ENCODE measurements around the gene KIRREL3.

The KIRREL3 gene

DNA sequence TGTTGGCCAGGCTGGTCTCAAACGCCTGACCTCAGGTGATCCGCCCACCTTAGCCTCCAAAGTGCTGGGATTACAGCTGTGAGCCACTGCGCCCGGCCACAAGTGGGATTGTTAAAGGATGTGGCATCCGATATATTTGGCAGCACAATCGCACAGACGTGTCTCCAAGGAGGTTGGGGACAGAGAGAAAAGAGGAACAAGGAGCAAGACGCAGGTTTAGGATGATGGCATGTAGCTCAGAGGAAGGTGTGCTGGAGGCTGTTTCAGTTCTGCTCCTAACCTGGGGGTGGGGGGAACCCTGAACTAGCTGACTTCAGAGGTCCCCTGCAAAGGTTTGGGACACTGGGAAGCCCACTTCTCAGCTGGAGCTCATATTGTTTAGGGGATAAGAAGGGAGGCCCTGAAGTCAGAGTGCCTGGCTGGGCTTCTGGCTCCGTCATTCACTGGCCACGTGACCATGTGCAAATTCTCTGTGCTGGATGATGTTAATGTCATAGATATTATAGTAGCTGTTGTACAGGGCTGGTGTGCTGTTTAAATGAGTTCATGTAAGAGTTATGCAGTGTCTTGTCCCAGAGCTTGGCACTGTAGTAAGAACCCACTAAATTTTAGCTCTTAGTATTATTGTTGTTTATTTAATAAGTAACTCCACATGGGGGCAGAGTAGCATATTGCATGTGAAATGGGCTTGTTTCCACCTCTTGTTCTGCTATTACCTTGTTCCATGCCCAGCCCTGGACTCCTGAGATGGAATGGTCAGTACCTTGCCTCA, 515.4 kb downstream of the KIRREL3 start:
- DNase-seq (ENCODE audit: low spot score) = no peak

DNA sequence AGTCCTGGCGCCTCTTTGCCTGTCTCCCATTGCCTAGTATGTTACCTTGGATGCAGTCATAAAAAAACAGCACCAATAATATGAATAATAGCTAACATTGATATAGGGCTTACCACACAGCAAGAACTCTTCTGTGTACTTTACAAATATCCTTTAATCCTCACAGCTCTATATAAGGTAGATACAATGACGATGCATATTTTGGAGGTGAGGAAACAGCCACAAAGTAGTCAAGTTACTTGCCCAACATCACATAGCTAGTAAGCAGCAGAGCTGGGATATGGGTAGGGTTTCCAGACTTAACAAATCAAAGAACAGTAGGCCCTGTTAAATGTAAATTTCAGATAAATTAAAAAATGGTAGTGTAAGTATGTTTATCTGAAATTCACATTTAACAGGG, 516.3 kb downstream of the KIRREL3 start:
- no peak for DNase-seq (ENCODE audit: low spot score)

DNA sequence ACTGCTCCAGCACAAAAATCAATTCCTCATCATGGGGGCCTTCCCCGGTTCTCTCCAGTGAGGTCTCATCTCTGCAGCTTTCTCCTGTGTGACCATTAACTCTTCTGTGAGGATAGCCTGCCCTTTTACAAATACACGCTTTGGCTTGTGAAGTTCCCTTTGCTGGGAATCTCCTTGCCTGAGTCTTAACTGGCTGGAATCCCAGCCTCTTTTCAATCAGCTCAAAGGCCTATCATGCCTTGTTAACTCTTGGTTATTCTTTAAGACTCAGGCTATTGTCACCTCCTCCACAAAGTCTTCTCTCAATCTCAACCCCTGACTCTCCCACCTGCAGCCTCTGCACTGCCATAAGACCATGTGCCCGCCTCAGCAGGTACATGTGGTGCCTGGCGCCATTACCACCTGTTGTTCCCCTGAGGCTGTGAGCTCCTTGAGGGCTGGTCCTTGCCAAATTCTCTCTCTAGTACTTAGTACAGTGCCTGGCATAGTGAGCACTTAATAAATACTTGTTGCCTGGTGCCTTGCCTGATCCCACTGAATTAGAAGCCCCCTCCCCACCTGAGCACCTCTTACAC, 516.9 kb downstream of the KIRREL3 start:
- DNase-seq (ENCODE audit: low spot score) = no peak

DNA sequence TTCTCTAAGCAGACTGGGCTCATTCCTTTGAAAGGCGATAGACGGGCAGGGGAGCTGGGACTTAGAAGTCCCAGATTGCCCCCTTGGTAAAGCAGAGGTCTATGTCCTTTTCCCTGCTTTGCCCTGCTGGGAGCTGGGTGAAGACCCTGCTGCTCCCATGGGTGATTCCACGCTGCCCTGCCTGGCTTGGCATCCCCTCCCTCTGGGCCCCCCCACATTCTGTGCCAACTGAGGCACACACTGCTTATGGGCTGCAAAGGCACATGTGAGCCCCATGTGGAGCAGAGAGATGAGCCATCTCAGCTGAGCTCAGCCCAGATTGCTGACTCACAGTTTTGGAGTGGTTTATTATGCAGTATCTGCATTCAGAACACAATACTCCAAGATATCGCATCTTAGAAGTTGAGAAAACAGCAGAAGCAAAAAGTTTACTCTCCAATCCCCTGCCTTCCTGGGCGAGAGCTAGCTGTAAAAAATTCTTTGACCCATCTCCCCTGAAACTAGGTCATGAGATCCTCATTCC, 517.9 kb downstream of the KIRREL3 start:
- no peak for DNase-seq (ENCODE audit: low spot score)

DNA sequence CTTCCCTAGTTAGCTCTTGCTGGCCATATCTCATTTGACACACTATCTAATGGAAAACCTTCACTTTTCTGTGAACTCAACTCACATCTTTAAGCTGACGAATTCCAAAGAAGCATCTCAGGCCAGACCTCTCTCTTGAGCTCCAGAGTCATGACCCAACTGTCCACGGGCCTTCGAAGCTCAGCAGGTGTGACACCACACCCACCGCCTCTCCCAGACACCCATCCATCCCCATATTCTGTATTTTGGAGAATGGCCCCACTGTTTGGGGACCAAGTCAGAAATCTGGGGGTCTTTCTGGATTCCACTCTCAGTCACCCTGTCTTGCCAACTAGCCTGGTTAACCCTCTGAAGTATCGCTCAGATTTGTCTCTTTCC, 519.3 kb downstream of the KIRREL3 start:
- no peak for DNase-seq (ENCODE audit: low spot score)

DNA sequence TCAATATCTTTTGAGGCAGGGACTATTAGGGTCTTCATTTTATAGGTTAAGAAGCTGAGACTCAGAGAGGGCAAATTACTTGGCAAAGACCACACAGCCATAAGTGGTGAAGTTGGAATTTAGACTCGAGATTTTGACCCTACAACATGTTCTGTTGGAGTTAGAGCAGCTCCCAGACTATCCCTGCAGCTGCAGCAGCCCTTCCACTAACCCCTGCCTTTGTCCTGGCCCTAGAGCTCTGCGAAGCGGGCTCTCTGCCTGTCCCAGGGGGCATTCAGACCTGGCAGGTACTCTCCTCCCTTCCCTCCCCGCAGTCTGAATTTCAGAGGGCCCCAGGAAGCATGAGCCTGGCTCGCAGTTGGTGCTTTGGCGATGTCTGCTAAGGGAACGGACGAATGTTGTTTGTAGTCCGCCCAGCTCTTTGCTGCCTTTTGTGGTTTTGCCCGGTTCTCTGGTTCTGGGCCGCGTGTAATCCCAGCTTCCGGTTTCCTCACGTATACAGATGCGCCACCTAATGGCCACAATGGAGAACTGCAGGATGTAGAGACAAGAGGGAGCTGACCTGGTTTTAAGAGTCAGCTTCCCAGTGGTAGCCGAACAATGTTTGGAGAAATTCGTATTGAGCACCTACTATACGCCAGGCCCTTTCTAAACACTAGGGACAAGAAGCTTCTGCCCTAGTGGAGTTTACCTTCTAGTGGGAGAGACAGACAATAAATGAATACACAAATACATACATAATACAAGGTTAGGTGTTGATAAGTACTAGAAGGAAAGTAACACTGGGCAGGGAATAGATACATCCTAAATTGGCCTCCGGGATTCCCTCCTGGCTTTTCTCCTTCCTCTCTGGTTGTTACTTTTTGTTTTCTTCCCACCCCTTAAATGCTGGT, 519.9 kb downstream of the KIRREL3 start:
- peak; percentile 88 for DNase-seq (ENCODE audit: low spot score)

DNA sequence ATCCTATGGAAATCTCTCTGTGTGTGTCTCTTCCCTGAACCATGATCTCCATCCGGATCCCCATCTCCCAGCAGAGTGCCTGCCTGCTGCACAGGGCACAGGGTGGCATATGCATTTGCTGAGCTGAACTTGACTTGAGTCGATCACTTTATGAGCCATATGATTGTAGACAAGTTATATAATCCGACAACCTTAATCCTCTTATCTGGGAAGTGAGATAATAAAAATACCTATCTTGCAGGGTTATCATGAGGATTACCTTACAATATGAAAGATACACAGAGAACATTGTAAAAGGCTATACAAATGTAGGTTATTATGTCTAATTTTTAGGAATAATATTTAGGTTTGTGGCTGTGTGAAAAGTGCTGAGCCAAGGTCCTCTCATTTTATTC, 520.6 kb downstream of the KIRREL3 start:
- DNase-seq (ENCODE audit: low spot score) = no peak

DNA sequence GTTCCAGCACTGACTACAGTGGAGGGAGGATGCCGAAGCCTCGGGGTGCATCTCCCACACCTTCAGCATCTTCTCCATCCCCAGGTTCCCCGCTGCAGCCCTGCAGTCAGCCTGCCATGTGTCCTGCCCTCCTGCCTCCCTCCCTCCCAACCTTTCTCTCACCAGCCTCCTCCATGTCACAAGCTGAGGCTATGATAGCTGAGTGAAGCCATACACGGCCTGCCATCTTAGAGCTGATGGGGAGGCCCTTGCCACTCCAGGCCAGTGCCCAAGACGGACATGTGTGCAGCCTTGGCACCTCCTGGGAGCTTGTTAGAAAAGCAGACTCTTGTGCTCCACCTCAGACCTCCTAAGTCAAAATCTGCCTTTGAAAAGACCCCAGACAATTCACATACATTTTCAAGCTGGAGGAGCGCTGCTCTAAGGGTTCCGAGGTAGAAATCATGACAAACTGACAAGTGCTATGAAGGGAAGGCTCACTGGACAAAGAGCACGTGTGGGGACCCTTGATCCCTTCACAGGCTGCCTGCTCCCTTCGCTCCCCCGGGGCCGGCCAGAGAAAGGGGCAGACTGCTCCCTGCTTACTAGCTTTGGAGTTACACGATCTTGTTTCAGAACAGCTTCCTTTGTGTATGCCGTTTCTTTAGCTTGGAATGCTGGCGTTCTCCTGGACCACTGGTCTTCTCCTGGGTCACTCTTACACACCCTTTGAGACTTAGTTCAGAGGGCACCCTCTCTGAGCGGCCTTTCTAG, 521.2 kb downstream of the KIRREL3 start:
- DNase-seq (ENCODE audit: low spot score) = no peak

DNA sequence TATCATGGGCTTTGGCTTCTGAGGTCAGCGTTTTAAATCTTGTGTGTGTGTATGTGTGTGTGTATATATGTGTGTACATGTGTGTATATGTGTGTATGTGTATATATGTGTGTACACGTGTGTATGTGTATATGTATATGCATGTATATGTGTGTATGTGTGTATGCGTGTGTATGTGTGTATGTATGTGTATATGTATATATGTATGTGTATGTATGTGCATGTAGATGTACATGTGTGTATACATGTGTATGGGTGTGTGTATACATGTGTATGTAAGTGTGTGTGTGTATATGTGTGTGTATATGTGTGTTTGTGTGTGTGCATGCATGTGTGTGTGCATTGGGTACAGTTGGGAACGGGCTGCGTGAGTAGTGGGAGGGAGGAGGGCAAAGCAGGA, 522.1 kb downstream of the KIRREL3 start:
- DNase-seq (ENCODE audit: low spot score) = no peak

DNA sequence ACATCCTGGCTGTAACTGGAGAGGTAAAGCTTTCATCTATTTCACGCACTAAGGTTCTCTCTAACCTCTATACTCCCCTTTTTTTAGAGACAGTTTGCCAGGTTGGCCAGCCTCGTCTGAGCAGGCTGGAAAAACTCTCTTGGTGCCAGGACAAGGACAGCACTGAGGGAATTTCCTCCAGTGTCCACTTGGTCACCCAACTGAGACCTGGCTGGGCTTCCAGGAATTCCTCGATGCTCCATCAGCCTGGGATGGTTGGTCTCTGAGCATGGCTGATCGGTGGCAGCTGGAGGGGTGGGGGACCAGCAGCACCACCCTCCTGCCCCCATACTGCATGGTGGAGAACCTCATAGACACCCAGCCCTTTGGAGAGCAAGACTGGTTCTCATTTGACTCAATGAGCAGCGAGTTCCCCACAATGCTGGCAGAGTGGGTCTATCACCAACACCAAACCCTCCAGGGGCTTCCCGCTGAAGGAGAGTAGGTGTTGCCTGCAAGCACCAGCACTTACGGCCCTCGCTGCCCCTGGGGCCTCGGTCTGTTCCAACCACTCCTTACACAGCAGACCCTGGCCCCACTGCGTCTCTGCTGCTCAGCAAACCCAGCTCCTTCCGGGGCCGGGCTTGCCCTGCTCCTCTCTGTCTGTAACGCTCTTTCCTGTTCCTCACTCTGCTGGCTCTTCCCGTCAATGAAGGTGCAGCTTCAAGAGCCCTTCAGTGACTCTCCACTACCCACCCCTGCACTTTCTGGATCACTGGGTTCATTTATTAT, 522.9 kb downstream of the KIRREL3 start:
- DNase-seq (ENCODE audit: low spot score) = no peak

DNA sequence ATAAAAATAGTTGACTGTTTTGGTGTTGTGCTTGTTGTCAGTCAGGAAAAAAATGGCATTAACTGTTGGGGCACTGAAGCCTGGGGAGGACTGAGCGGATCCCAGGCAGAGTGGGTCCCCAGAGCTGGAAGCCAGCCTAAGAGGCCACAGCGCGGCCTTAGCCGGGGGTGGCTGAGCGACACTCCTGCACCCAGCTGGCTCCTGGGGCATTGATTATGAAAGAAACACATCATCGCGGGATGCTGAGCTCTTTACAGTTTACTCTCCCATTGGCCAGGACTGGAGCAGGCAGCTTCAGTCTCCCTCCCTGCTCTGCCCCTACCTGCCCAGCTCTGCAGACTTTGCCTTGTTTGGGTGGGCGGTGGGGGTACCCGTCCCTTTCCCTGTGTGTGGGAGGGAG, 523.6 kb downstream of the KIRREL3 start:
- DNase-seq (ENCODE audit: low spot score) = no peak

DNA sequence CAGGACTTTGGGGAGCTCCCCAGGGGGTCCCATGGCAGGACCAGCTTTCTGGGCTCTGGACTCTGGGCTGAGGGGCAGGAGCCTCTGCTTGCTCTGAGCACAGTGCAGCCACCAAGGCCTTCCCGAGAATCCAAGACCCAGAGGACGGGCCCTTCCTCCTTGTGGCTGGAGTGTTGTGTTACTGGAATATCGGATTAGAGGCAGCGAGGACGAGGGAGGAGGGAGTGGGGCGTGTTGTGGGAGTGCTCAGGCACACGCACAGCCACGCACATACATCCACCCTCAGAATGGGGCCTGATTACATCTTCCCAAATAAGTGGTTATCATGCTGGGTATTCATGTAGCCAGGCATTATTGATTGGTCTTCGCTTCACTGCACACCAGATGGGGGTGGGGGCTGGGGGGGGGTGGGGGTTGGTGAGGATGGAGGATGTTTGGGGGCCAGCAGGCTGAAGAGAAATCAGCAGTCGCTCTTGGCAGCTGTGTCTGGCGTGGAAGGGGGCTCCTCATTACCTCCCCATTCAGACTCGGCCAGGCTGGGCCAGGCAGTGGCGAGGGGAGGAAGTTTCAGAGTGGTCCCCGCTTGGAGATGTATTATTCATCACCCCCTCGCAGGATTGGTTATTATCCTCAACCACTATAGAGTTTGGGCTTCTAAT, 524.2 kb downstream of the KIRREL3 start:
- no peak for DNase-seq (ENCODE audit: low spot score)

DNA sequence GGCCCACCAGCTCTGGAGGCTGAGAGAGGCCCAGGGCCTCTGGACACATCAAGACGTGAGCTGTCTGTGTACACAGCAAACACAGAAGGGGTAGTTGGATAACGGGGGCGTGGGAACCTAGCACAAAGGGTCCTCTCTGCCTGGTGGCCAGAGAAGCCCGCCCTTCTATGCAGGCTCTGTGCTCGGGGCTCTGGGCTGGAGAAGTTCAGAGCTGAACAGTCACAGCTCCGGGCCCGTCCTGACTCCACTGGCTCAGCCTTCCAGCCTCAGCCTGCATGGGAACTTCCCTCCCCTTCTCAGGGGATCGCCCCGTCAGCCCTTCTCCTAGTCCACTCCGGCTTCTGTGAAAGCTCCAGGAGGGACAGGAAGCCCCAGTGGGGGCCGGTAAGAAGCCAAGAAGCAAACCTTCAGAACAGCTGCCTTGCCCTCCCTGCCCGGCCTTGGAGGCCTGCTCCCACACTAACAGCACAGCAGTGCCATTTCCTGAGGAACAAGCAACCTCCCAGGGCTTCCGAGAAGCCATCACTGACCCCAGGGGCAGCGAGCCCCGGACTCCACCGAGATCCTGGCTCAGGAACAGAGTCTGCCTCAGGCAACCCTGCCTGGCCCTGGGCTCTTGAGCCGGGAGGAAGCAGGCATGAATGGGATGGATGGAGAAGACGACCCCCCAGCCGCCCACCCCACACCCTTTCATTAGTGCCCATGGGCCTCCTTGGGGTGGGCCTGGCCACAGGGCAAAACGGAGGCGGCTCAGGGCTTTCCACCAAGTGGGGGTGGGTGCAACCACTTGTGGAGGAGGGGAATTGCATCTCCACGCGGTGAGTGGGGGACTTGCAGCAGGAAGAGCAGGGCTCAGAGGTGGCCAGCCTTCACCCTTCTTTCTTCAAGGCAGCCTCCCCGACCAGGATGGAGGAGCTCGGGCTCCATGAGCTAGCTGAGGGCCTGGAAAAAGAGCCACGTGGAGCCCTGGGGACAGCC, 525.3 kb downstream of the KIRREL3 start:
- no peak for DNase-seq (ENCODE audit: low spot score)

DNA sequence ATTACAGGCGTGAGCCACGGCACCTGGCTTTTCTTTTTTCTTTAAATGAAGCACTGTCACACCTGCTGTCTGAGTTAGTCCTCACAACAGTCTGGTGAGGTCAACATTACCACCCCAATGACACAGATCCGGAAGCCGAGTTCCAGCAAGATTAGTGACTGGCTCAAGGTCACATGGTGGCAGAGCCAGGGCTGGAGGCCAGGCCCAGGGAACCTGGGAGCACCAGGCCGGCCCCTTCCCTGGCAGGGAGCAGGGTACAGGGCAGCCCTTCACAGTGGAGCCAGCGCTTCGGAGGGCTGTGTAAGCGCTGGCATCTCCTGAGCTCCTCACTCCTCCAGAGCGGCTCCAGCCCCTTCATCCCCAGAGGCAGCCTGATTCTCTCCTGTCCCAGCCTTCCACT, 526.4 kb downstream of the KIRREL3 start:
- DNase-seq (ENCODE audit: low spot score) = no peak

DNA sequence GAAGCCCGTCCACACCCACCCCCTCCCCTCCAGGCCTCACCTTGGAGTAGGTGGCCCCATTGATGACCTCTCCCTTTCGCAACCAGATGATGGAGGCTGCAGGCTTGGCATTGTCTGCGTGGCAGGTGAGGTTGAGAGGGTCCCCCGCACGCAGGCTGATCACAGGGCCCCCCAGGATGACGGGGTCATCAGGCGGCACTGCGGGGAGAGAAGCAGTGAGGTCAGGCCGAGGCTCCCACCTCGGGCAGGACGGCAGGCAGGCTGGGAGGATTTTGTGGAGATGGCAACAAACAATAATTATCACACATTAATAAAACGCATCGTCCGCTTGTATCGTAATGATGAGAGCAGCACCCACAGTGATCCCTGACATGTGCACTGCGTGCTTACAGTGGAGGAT, 527.3 kb downstream of the KIRREL3 start:
- DNase-seq (ENCODE audit: low spot score) = no peak

DNA sequence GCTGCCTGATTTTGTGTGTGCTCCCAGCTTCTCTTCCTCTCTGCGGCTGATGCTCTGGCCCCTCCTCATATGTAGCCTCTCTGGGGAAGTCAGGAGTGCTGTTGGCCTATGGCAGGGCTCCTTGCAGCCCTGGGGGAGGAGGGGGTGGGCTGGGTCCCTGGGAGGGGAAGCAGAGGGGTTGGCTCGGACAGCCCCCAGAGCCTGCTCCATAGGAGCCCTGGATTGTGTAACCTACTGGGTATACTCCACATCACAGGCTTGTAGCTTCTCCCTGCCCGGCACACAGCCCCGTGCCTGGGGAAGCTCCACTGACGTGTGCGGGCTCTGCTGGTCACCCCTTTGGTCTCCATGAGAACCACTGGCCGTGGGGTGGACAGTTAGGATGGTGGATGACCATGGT, 531.3 kb downstream of the KIRREL3 start:
- no peak for DNase-seq (ENCODE audit: low spot score)

DNA sequence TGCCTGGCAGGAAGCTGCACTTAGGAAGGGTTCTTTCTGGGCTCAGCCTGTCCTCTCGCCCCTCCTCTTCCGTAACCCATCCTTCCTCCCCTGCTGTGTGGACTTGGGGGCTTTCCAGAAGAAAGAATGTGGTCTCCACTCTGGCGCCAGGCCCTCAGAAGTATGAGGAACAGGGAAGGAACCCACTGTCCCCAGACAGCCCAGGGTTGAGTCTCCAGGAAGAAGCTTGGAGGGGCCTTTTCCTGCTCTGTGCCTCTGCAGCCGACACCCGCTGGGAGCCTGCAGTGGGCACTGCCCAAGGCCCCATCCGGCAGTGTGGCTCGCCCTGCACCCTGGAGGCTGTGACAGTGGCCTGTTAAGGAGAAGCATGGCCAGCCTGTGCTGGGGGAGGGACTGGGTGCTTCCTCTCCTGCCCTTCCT, 532.5 kb downstream of the KIRREL3 start:
- no peak for DNase-seq (ENCODE audit: low spot score)

DNA sequence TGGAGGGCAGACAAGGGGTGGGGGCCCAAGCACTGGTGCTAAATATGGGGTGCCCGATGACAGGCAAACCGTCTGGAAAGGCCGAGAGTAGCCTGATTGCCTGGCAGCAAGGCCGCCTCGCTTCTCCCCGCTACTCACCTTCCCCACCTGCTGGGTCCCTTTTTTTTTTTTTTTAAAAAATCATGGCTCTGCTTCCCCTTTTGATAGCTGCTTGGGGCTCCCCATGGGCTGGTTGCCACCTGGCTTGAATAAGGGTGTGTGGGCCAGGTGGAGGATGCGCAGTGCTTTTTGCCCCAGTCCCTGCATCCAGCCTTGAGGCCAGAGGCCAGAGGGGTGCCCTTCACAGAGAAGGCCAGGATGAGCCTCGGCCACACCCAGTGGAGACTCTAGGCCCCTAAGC, 533.1 kb downstream of the KIRREL3 start:
- no peak for DNase-seq (ENCODE audit: low spot score)

DNA sequence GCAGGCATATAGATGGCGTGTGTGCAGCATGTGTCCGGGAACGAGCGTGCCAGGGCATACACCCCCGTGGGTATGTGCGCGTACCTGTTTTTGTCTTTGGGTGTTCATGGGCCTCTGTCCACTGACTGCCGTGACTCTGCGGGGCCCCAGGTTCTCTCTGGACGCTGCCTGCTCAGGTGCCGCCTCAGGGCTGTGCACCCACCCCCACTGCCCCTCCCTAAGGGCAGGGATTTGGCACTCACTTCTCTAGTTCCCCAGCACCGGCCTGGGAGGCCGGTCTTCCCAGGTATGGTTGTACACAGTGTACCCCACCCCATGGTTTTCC, 533.6 kb downstream of the KIRREL3 start:
- no peak for DNase-seq (ENCODE audit: low spot score)
